K562 (cell line): ENCODE data around the gene PHF21A. TPM values are rescaled to one million over a fixed set of nuclear protein-coding genes. Genes with fewer than 3 reads are reported as not detected.

Experiments used
- CBFA2T2 ChIP-seq: fragments of 450-650 bp; conservative IDR thresholded peaks from 2 replicates; pipeline ENCODE4 v1.6.1; 2017; ENCODE audit warnings: mild to moderate bottlenecking
- CBFA2T3 ChIP-seq: fragments of 450-650 bp; IDR thresholded peaks from 2 replicates; pipeline ENCODE4 v1.6.1; 2017
- CREBBP ChIP-seq: IDR thresholded peaks from one replicate; pipeline ENCODE4 v1.6.1; 2012; ENCODE audit warnings: low read depth, mild to moderate bottlenecking, control low read depth, inconsistent platforms, low read length
- ELF1 ChIP-seq: fragments of 200-800 bp; sonication (Bioruptor generic); IDR thresholded peaks from 2 replicates; pipeline ENCODE4 v1.6.1; 2016; ENCODE audit warnings: missing genetic modification characterization, missing compliant biosample characterization
- ELK1 ChIP-seq: sonication (generic); formaldehyde crosslinking; IDR thresholded peaks from 2 replicates; pipeline ENCODE4 v1.8.1; 2022; ENCODE audit warnings: missing genetic modification reagents
- ETS2 ChIP-seq: IDR thresholded peaks from 2 replicates; pipeline ENCODE4 v1.6.1; 2016; ENCODE audit warnings: borderline replicate concordance, missing genetic modification characterization, mild to moderate bottlenecking, moderate library complexity, missing compliant biosample characterization; ENCODE audit not compliant: poor library complexity, severe bottlenecking
- ETV5 ChIP-seq: sonication (generic); formaldehyde crosslinking; IDR thresholded peaks from 2 replicates; pipeline ENCODE4 v1.4.0; 2020; ENCODE audit warnings: low read depth, mild to moderate bottlenecking, missing genetic modification reagents
- FIP1L1 ChIP-seq: fragments of 200-400 bp; formaldehyde crosslinking; IDR thresholded peaks from 2 replicates; pipeline ENCODE4 v1.6.1; 2018; ENCODE audit warnings: mild to moderate bottlenecking, low read depth, low read length; ENCODE audit not compliant: poor library complexity, severe bottlenecking
- FOXK1 ChIP-seq: sonication (generic); formaldehyde crosslinking; IDR thresholded peaks from 2 replicates; pipeline ENCODE4 v1.8.0; 2022; ENCODE audit warnings: missing genetic modification reagents, mild to moderate bottlenecking, borderline replicate concordance
- KLF1 ChIP-seq: fragments of 450-650 bp; IDR thresholded peaks from 2 replicates; pipeline ENCODE4 v1.6.1; 2016; ENCODE audit warnings: missing genetic modification characterization, missing compliant biosample characterization
- LEF1 ChIP-seq: fragments of 450-650 bp; IDR thresholded peaks from 2 replicates; pipeline ENCODE4 v1.6.1; 2016; ENCODE audit warnings: mild to moderate bottlenecking
- MTA1 ChIP-seq: fragments of 450-650 bp; IDR thresholded peaks from 2 replicates; pipeline ENCODE4 v1.6.1; 2017; ENCODE audit warnings: borderline replicate concordance
- NFIC ChIP-seq: fragments of 450-650 bp; IDR thresholded peaks from 2 replicates; pipeline ENCODE4 v1.6.1; 2017; ENCODE audit warnings: mild to moderate bottlenecking, inconsistent platforms
- SIN3B ChIP-seq: fragments of 450-650 bp; IDR thresholded peaks from 2 replicates; pipeline ENCODE4 v1.6.1; 2017; ENCODE audit warnings: low read depth, mild to moderate bottlenecking, moderate library complexity
- TCF7 ChIP-seq: sonication (generic); IDR thresholded peaks from 2 replicates; pipeline ENCODE4 v1.6.1; 2016; ENCODE audit warnings: antibody characterized with exemption, borderline replicate concordance
- ZKSCAN3 ChIP-seq: fragments of 250-450 bp; sonication (Bioruptor Pico); IDR thresholded peaks from 2 replicates; pipeline ENCODE4 v1.4.0; 2020
- ZNF239 ChIP-seq: fragments of 250-450 bp; sonication (Bioruptor Pico); IDR thresholded peaks from 2 replicates; pipeline ENCODE4 v1.4.0; 2020; ENCODE audit warnings: mild to moderate bottlenecking
- ZNF347 ChIP-seq: fragments of 450-650 bp; formaldehyde crosslinking; IDR thresholded peaks from 2 replicates; pipeline ENCODE4 v1.4.0; 2020; ENCODE audit warnings: low read depth, mild to moderate bottlenecking, moderate library complexity
- ZNF354B ChIP-seq: fragments of 250-450 bp; sonication (Bioruptor Pico); IDR thresholded peaks from 2 replicates; pipeline ENCODE4 v1.4.0; 2020
- ZNF407 ChIP-seq: fragments of 450-650 bp; IDR thresholded peaks from 2 replicates; pipeline ENCODE4 v1.6.1; 2016; ENCODE audit warnings: low read depth
- ZNF507 ChIP-seq: conservative IDR thresholded peaks from 2 replicates; pipeline ENCODE4 v1.6.1; 2017; ENCODE audit warnings: missing genetic modification characterization, missing compliant biosample characterization
- ZSCAN32 ChIP-seq: fragments of 450-650 bp; formaldehyde crosslinking; IDR thresholded peaks from 2 replicates; pipeline ENCODE4 v1.4.0; 2020; ENCODE audit warnings: mild to moderate bottlenecking, moderate library complexity
- polyA plus RNA-seq, 8 experiments: library from polyadenylated mRNA; depleted of rRNA in 4 of 8; stranded (reverse) in 5 of 8; unstranded in 3 of 8; fragments of >200 nt; fragmentation: Nextera tagmentation in 2 of 8; fragmentation: Illumina TruSeq in 1 of 8; extraction: Ambion mirVana in 2 of 8; extraction: Trizol in 1 of 8; gene quantifications; 2 replicates each; pipeline versions ENCODE4 v1.2.1 to v1.2.3, GENCODE V29; 2011 to 2014; ENCODE audit warnings: inconsistent platforms in 1 of 8, missing spikeins in 1 of 8
- total RNA-seq, 7 experiments: library from RNA; depleted of rRNA in 6 of 7; stranded (reverse); fragments of >200 nt in 6 of 7; fragmentation: Illumina TruSeq in 2 of 7; extraction: Trizol in 2 of 7; gene quantifications; 2 replicates each; pipeline versions ENCODE4 v1.2.1 to v1.2.3, GENCODE V29; 2011 to 2021; ENCODE audit warnings: low replicate concordance in 1 of 7

Gene PHF21A
- total and polyA plus RNA-seq, 9 of the 15 experiments (the other 6 are each of a cell fraction or from before 2014, with no cell fraction given), result 1.5 to 32.4 (median 10.7) TPM

- TF ChIP-seq ZNF407 (no peak), MTA1 (no peak), SIN3B (no peak), CBFA2T3 (0 out of 2 replicates have a peak, but pooled peaks have one; percentile 4), ETV5 (CRISPR knock-in tag) (no peak), ETS2 (no peak), FIP1L1 (peak; percentile 42), ELF1 (tag) (no peak), CBFA2T2 (peak; percentile 25; the same call in 1 of the 2 replicates), FOXK1 (CRISPR knock-in tag) (no peak), ZNF354B (CRISPR knock-in tag) (no peak), ELK1 (no peak), TCF7 (no peak), ZNF347 (CRISPR knock-in tag) (no peak), ZSCAN32 (no peak), LEF1 (0 out of 2 replicates have a peak, but pooled peaks have one; percentile 13), ZNF239 (CRISPR knock-in tag) (no peak), KLF1 (no peak), NFIC (peak; percentile 39; the same call in 1 of the 2 replicates), ZNF507 (no peak), ZKSCAN3 (CRISPR knock-in tag) (no peak), CREBBP (no peak)
These were observed 199.5 kb downstream of the PHF21A start (continued) for GRCh38 chr11:45921561-45922424.
